HG02642 (cell line): ENCODE measurements around the gene UPP1.
"Not testable (repeated sequence)": the region's sequence is repeated elsewhere in the genome, so short reads cannot be mapped to it uniquely, and the experiment has no call there.

Source experiments
- ATAC-seq: cut with Tn5 transposase; IDR thresholded peaks from one replicate; pipeline ENCODE4 v1.9.1; 2021; ENCODE audit warnings: mild to moderate bottlenecking; ENCODE audit not compliant: unreplicated experiment, poor library complexity

The UPP1 gene

GRCh38 chr7:48108959-48109847 lies 20.1 kb downstream of the UPP1 start:
- ATAC-seq: no peak

DNA sequence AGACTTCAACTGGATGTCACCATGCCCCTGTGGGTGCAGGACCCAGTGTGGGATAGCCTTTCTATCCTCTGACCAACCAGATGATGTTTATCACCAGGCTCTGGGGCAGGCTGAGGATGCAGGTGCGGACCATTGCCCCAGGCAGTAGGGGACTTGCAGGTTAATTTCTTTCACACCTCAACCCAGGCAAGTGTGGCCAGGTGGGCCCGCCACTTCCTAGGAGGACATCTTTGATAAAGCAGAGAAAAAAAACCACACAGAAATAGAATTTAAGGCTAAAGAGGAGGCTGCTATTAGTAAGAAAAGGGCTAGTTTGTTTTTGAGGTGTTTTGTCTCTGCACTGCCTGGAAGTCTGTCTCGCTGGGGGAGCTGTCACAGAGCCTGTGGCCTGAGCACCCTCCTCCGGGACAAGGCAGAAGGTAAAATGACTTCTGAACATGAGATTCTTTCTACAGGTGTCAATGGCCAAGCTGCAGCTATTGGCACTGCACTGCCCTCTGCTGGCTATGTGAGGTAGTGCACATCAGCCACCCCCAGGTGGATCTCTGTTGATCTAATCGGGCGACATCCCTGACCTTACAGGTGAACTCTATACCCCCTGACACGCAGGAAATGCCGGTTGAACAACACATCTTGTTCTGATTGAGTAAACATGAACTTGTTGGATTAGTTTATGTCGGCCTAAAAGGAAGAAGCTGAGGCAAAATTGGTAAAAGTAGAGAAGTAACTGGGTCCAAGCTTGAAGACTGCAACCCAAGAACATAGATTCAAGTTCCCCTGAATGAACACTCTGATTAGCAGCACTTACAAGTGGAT lies 21.0 kb downstream of the UPP1 start:
- ATAC-seq: peak; percentile 88

DNA sequence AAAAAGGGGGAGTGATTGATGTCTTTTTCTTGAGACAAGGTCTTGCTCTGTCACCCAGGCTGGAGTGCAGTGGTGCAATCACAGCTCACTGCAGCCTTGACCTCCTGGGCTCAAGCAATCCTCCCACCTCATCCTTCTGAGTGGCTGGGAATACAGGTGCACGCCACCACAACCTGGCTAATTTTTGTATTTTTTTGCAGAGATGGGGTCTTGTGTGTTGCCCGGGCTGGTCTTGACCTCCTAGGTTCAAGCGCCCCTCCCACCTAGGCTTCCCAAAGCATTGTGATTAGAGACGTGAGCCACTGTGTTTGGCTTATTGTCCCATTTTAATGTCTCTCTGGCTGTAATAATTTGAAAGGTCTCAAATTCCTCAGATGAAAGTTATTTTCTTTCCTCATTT lies 21.8 kb downstream of the UPP1 start:
- no peak for ATAC-seq

DNA sequence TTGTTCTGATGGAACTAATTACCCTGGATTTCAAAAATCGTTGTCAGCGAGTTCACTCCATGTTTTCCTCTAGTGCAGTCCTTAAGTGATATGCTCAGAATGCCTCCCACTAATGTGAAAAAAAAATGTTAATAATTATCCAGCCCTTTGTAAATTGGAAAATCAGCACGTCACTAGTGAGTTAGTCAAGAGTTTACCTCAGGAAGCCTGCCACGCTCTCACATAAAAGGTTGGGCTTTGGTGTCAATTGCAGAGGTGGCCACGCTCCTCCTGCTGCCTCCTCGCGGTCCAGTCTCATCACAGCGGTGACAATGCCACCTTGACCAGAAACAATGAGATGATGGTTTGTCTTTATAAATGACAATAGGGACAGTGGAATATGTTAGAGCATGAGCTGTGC lies 22.5 kb downstream of the UPP1 start:
- ATAC-seq: no peak

DNA sequence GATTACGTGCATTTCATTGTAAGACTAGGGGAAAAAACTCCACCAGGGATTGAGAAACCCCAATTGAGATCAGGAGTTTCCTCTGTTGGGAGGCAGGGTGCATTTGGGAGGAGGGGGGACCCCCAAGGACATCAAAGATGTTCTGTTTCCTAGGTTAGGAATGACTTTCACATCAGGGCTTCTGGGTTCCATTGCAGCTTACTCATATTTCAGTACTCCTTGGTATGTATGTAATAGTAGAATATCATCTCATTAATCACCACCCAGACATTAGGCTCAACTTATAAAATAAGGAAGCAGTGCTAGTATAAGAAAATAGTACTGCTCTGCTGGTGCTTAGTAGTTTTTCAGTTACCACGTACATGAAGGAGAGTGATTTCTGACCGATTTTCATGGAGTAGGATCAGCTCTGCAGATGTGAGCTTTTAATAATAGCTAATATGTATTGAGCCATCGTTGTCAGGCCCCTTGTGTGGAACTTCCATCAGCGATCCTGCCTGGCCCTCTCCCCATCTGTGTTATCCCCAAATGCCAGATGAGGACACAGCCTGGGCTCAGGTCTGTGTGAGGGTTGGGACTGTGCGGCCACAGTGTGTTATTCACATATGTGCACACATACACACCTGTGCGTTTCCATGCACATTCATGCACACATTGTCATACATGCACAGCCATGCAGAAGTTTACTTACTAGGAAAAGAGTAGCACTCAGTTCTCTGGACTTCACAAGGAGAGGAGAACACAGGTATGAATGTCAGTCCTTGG lies 23.5 kb downstream of the UPP1 start:
- ATAC-seq: no peak

GRCh38 chr7:48113275-48113674 lies 24.2 kb downstream of the UPP1 start:
- ATAC-seq: no peak

- no peak for ATAC-seq
Observed at GRCh38 chr7:48114115-48114514, 25.1 kb downstream of the UPP1 start.

DNA sequence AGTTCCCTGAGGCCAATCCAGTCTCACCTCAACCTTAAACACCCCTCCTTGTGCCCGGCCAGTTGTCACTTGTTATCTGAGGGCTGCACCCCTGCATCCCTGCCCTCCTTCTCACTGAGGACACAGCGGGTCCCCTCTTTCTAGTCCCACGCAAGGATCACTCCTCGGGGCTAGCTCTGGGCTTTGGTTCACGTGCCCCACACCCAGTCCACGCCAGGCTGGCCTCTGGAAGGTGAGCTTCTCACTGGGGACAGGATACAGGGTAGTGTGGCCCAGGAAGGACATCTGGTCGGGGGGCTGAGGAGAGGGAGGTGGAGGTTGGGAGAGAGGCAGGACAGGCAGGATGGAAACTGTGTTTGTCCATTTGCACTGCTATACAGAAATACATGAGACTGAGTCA lies 25.5 kb downstream of the UPP1 start:
- no peak for ATAC-seq

GRCh38 chr7:48116043-48116442 lies 27.0 kb downstream of the UPP1 start:
- no peak for ATAC-seq

DNA sequence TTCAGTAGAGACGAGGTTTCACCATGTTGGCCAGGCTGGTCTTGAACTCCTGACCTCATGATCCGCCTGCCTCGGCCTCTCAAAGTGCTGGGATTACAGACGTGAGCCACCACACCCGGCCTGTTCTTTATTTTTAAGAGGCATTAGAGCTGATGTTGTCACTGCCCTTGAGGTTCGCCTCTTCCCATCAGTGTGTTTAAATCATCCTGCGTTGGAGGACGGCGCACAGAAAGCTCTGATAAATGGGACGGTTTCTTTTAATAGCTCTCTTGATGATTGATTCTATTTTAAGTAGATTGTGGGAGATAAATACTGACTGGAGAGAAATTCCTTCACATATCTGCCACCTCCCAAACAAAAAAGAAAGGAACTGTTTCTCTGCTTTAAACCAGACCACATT lies 29.0 kb downstream of the UPP1 start:
- no peak for ATAC-seq

- ATAC-seq: not testable (repeated sequence)
Observed at GRCh38 chr7:48120536-48120935, 31.5 kb downstream of the UPP1 start.

- ATAC-seq: no peak
Observed at GRCh38 chr7:48126037-48126436, 37.0 kb downstream of the UPP1 start.

DNA sequence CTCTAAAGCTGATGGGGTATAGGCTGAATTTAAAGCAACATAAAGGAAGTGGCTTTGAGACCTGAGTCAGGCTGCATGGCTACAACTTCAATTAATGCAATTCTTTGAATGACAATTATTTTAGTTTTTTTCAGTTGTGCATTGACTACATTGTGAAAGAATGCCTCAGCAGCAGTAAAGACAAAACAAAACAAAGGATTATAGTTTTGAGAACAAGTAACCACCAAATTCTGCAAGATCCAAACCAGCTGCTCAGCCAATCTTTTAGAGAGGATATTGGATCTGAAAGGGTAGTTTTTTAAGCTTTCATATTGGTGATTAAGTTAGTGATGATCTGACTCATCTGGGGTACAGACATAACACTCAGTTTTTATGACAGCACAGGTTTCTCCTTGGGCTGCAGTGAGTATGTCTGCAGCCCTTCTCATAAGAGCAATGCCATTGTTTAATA lies 41.6 kb downstream of the UPP1 start:
- ATAC-seq: peak; percentile 73

DNA sequence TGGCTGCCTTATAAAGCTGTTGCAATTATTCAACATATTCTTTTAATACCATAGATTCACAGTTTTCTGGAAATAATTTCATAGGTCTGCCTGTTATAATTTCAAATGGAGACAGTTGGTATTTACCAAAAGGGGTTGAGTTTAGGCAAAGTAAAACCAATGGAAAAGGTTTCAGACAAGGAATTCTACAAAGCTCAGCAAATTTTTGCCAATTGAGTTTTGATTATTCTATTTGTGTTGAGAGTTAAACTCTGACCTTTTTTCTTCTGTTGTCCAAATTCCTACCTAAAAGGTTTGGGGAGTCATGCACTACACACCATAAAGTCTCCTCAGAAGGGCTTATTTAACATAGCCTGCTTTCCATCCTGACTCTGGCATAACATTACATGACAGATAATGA lies 43.7 kb downstream of the UPP1 start:
- no peak for ATAC-seq

DNA sequence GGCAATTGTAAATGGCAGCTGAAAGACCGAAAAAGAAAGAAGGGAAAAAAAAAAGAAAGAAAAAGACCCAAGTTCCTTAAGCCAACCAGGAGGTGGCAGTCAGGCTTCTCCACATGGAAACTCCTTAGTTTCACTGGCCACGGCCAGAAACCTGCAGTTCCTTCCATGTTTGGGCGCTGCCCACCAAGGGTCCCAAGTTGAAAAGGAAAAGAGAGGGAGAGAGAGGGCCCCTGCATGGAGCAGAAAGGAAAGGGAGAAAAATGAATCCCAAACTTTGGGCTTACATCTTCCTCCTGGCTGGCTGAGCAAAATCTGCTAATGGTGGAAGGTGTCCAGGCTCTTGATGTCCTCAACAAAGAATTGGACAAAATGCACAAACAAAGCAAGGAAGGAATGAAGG lies 50.4 kb downstream of the UPP1 start:
- no peak for ATAC-seq

DNA sequence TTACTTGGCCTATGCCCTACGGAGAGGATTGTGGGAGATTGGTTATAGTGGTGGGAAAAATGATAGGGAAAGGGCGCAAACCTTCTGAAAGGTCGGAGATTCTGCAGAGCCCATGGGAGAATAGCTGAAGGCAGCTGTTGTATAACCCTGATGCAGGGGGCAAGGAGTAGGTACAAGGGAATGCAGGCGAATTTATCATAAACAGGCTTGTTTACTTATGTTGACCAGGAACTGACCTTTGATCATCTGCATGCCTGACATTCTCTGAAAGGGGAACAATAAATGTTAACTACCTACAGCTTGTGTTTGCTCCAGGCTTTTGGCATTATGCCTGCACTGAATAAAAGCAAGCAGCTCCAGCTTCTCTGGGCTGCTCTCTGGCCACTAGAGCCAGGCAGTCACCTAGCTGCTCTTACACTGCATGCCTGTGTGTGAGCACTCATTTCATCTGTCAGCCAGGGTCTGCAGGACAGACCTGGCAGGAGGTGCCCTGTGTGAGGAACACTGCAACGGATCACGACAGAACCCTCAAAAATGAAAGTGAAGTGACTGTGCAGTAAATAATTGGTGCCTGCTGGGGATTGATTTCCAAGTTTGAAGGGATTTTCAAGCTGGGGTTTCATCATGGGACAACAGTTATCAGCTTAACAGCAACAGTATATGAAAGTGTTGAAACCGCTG lies 51.1 kb downstream of the UPP1 start:
- no peak for ATAC-seq

- ATAC-seq: no peak
Observed at GRCh38 chr7:48141521-48141920, 52.5 kb downstream of the UPP1 start.

DNA sequence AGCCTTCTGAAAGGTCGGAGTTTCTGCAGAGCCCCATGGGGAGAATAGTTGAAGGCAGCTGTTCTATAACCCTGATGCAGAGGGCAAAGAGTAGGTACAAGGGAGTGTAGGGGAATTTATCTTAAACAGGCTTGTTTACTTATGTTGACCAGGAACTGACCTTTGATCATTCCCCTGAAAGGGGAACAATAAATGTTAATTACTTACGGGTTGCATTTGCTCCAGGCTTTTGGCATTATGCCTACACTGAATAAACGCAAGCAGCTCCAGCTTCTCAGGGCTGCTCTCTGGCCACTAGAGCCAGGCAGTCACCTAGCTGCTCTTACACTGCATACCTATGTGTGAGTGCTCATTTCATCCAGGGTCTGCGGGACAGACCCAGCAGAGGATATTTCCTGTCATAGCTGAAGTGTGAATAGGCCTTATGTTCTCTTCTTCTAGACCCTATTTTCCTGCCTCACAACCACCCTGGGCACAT lies 55.3 kb downstream of the UPP1 start:
- ATAC-seq: no peak

GRCh38 chr7:48147078-48147591 lies 58.1 kb downstream of the UPP1 start:
- no peak for ATAC-seq

DNA sequence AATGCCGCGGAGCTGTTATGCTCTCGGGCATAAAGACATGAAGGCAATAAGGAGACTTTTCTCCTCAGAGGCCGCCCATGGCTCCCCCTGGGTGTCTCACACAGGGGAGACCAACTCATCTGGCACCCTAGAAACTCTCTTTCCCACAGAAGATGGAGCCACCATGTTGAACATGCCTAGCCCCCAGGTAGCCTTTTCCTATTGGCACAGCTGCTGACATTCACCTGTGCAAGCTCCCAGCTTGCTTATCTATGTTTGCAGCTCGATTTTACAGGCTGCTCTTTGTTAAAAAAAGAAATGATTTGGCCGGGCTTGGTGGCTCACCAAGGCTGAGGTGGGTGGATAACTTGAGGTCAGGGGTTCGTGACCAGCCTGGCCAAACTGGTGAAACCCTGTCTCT lies 58.6 kb downstream of the UPP1 start:
- ATAC-seq: not testable (repeated sequence)
